ENCODE measurements around the gene SPAG16. TPM values are rescaled to one million over a fixed set of nuclear protein-coding genes. Genes with fewer than 3 reads are reported as not detected.

Gene SPAG16
- total RNA-seq, 2 donors from 2014 or later = 5.3 to 6.6 TPM

DNA sequence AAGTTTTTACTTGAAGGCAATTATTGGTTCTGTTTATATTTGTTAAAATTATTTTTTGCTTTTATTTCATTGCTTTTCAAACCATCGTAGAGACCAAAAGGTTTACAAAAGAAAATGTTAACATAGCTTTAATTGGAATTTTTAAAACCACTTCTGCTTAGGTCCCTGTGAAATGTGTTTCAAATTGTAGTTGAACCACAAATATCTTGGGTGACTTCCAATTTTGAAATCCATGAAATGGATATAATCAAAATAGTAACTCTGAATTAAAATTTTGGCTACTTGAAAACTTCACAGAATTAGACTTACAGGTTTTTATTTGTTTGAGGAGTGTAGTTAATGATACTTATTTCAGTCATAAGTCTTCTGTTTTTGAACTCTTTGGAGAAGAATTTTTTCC, 3.1 kb upstream of the SPAG16 start:
- no peak for ATAC-seq
- Mint-ChIP-seq H3K4me1 (ENCODE audit: low read depth in 2 of 2) (peaks cover 12 to 15% of the 10 kb centered on the region in 2 donors), H3K36me3 (peaks cover 7% of the 10 kb centered on the region), H3K9me3 (peaks cover 3% of the 10 kb centered on the region), H3K4me3 (no peak overlapping the region), H3K27ac (no peak overlapping the region), H3K27me3 (peaks cover 8 to 12% of the 10 kb centered on the region in 2 donors)
- DNase-seq (ENCODE audit: low spot score) = no peak

DNA sequence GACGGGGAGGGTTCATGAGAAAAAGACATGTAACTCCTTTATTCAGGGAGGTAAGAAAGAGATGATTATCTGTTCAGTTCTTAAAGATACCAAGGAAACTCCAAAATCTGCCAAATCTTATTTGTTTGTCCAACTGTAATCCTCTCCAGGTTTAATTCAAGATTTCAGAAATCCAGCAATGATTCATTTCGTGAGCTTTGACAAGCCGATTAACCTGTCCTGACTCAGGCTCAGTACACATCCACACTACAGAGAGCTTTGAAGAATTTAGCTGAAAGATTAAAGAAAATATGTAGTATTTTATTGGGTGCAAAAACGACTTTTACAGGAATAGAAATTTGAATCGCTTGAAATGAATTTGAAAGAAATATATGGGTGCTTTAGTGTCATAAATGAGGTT, 1.1 kb downstream of the SPAG16 start:
- H3K9me3 Mint-ChIP-seq = no peaks in the 10 kb centered on the region
- H3K4me3 Mint-ChIP-seq = peak overlapping the region; percentile 91
- peak overlapping the region in 1 of 2 donors; percentile 25 for H3K27ac Mint-ChIP-seq
- ATAC-seq (no peak), DNase-seq (ENCODE audit: low spot score) (no peak)
- peaks cover 12 to 16% of the 10 kb centered on the region in 2 donors for H3K4me1 Mint-ChIP-seq (ENCODE audit: low read depth in 2 of 2)
- no peaks in the 10 kb centered on the region for H3K36me3 Mint-ChIP-seq
- H3K27me3 Mint-ChIP-seq = no peaks in the 10 kb centered on the region

- H3K36me3 Mint-ChIP-seq = no peaks in the 10 kb centered on the region
- H3K27me3 Mint-ChIP-seq = no peaks in the 10 kb centered on the region
- no peak for ATAC-seq
- H3K4me3 Mint-ChIP-seq = no peak overlapping the region
- peak overlapping the region in 1 of 2 donors; percentile 25 for H3K27ac Mint-ChIP-seq
- no peak for DNase-seq (ENCODE audit: low spot score)
- H3K9me3 Mint-ChIP-seq = no peaks in the 10 kb centered on the region
- H3K4me1 Mint-ChIP-seq (ENCODE audit: low read depth in 2 of 2) = peaks cover 12 to 16% of the 10 kb centered on the region in 2 donors
Observed at GRCh38 chr2:213286161-213286560, 1.9 kb downstream of the SPAG16 start.

- H3K36me3 Mint-ChIP-seq = no peaks in the 10 kb centered on the region
- no peak overlapping the region for H3K4me3 Mint-ChIP-seq
- DNase-seq (ENCODE audit: low spot score) (no peak), ATAC-seq (no peak)
- H3K27me3 Mint-ChIP-seq = no peaks in the 10 kb centered on the region
- H3K9me3 Mint-ChIP-seq = no peaks in the 10 kb centered on the region
- no peak overlapping the region for H3K27ac Mint-ChIP-seq
- peaks cover under 1 to 7% of the 10 kb centered on the region in 2 donors for H3K4me1 Mint-ChIP-seq (ENCODE audit: low read depth in 2 of 2)
Observed at GRCh38 chr2:213288913-213289700, 4.8 kb downstream of the SPAG16 start.

- no peaks in the 10 kb centered on the region for H3K9me3 Mint-ChIP-seq
- H3K4me3 Mint-ChIP-seq = no peak overlapping the region
- DNase-seq (ENCODE audit: low spot score) (no peak), ATAC-seq (no peak)
- peaks cover 0 to 2% of the 10 kb centered on the region in 2 donors for H3K4me1 Mint-ChIP-seq (ENCODE audit: low read depth in 2 of 2)
- no peaks in the 10 kb centered on the region for H3K36me3 Mint-ChIP-seq
- H3K27me3 Mint-ChIP-seq = no peaks in the 10 kb centered on the region
- no peak overlapping the region for H3K27ac Mint-ChIP-seq
Observed at GRCh38 chr2:213290501-213290900, 6.2 kb downstream of the SPAG16 start.

- Mint-ChIP-seq H3K9me3 (no peaks in the 10 kb centered on the region), H3K27ac (no peak overlapping the region), H3K27me3 (no peaks in the 10 kb centered on the region), H3K4me3 (no peak overlapping the region), H3K4me1 (ENCODE audit: low read depth in 2 of 2) (no peaks in the 10 kb centered on the region), H3K36me3 (no peaks in the 10 kb centered on the region)
- ATAC-seq (no peak), DNase-seq (ENCODE audit: low spot score) (no peak)
Observed at GRCh38 chr2:213296270-213296669, 12.0 kb downstream of the SPAG16 start.

DNA sequence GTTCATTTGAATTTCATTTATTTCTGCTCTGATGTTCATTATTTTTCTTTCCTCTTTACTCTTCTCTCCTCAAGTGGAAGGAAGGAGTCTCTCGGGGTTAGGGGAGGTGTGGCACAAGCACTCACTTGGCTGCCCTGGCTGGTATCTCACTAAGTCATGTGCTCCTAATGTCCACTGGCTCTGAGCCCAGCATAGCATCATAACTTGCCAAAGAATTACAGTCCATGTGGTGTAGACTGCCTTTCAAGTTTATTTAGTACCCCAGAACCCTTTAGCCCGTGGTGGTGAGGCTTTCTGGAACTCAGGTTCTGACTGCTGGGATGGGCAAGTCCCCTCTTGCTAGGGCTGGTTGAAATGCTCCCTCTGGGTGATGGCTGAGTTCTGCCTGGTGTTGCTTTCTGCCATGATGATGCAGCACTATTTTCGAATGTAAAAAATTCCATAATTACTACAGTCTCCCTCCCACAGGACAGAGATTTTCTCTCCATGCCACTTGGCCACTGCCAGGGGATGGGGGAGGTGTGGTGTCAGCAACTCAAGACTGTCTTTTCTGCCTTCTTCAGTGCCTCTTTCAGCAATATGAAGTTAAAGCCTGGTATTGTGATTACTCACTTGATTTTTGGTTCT, 22.2 kb downstream of the SPAG16 start:
- H3K9me3 Mint-ChIP-seq = peaks cover 4% of the 10 kb centered on the region
- H3K4me3 Mint-ChIP-seq = no peak overlapping the region
- H3K36me3 Mint-ChIP-seq = peaks cover 38% of the 10 kb centered on the region
- no peaks in the 10 kb centered on the region for H3K27me3 Mint-ChIP-seq
- no peak for ATAC-seq
- no peak for DNase-seq (ENCODE audit: low spot score)
- H3K4me1 Mint-ChIP-seq (ENCODE audit: low read depth in 2 of 2) = no peaks in the 10 kb centered on the region
- no peak overlapping the region for H3K27ac Mint-ChIP-seq

DNA sequence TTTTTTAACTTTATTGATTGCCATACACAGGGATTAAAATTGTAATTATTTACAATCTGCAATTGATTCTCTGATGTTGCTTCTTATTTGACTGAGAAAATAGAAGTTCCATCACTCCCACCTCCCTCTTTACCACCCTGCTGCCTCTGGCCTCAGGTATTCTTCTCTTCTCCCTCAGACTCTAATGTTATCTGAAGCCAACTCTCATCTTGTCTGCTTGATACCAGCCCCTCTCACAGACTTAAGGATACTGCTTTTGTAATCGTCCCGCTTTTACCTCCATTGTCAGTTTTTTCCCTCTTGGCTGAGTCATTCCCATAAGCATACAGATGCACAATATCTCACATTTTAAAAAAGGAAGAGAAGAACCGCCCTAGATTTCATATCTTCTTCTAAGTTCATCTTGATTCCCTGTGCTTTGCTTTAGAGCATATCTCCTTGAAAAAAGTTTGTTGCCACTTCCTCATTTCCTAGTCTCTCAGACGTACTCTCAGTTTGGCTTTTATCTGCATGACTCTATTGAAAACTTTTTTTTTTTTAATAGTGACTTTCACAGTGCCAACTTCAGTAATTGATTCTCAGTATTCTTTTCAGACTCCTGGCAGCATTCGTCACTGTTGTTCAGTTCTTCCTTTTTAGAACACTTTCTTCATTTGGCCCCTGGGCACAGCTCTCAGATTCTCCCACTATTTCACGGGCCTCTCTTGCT, 31.1 kb downstream of the SPAG16 start:
- no peak for DNase-seq (ENCODE audit: low spot score)
- no peak overlapping the region for H3K27ac Mint-ChIP-seq

DNA sequence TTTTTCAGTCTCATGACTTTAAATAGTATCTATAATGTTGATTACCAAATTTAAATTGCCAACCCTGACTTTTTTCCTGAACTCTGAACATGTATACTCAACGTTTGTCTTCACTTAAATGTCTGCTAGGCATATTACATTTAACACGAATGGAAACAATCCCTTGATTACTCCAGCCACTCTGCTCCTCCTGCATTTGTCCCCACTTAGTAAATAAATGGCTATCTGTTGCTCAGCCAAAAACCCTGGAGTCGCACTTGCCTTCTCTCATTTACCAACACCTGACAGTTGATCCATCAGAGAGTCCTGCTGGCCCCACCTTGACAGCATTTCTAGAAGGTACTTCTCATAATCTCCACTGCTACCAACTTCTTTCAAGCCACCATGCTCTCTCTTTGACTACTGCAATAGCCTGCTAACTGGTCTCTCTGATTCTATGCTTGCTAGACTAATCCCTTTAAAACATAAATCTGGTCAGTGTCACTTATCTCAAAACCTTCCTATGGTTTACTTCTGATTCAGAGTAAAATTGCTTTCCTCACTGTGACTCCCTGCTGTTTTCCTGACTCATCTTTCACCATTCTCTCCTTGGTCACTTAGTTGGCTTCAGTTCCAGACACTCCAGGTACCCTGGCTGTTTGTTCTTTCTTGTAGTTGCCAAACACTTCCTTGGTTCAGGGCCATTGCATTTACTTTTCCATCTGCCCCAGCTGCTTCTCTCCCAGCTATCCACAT, 31.9 kb downstream of the SPAG16 start:
- Mint-ChIP-seq H3K9me3 (no peaks in the 10 kb centered on the region), H3K4me1 (ENCODE audit: low read depth in 2 of 2) (no peaks in the 10 kb centered on the region), H3K27me3 (no peaks in the 10 kb centered on the region), H3K27ac (no peak overlapping the region), H3K36me3 (peaks cover 16% of the 10 kb centered on the region), H3K4me3 (no peak overlapping the region)
- DNase-seq (ENCODE audit: low spot score) (no peak), ATAC-seq (no peak)

More for the DNA sequence above, 31.1 kb downstream of the SPAG16 start:
- no peak for ATAC-seq
- Mint-ChIP-seq H3K4me3 (no peak overlapping the region), H3K36me3 (peaks cover 16% of the 10 kb centered on the region), H3K27me3 (no peaks in the 10 kb centered on the region), H3K4me1 (ENCODE audit: low read depth in 2 of 2) (no peaks in the 10 kb centered on the region), H3K9me3 (no peaks in the 10 kb centered on the region)

- Mint-ChIP-seq H3K27me3 (no peaks in the 10 kb centered on the region), H3K4me3 (no peak overlapping the region), H3K4me1 (ENCODE audit: low read depth in 2 of 2) (no peaks in the 10 kb centered on the region), H3K9me3 (no peaks in the 10 kb centered on the region), H3K27ac (no peak overlapping the region), H3K36me3 (peaks cover 16% of the 10 kb centered on the region)
- no peak for DNase-seq (ENCODE audit: low spot score)
- no peak for ATAC-seq
Observed at GRCh38 chr2:213317929-213318328, 33.7 kb downstream of the SPAG16 start.

GRCh38 chr2:213320604-213321003, 36.3 kb downstream of the SPAG16 start:
- Mint-ChIP-seq H3K27me3 (no peaks in the 10 kb centered on the region), H3K4me3 (no peak overlapping the region), H3K4me1 (ENCODE audit: low read depth in 2 of 2) (no peaks in the 10 kb centered on the region), H3K27ac (no peak overlapping the region), H3K9me3 (no peaks in the 10 kb centered on the region), H3K36me3 (peaks cover 21% of the 10 kb centered on the region)
- DNase-seq (ENCODE audit: low spot score) = no peak
- no peak for ATAC-seq

- no peaks in the 10 kb centered on the region for H3K27me3 Mint-ChIP-seq
- peaks cover 45% of the 10 kb centered on the region for H3K9me3 Mint-ChIP-seq
- no peak overlapping the region for H3K4me3 Mint-ChIP-seq
- ATAC-seq (no peak), DNase-seq (ENCODE audit: low spot score) (no peak)
- peaks cover 31% of the 10 kb centered on the region for H3K36me3 Mint-ChIP-seq
- no peak overlapping the region for H3K27ac Mint-ChIP-seq
- no peaks in the 10 kb centered on the region for H3K4me1 Mint-ChIP-seq (ENCODE audit: low read depth in 2 of 2)
Observed at GRCh38 chr2:213336253-213336770, 52.0 kb downstream of the SPAG16 start.

GRCh38 chr2:213353419-213353818, 69.2 kb downstream of the SPAG16 start:
- DNase-seq (ENCODE audit: low spot score) (no peak), ATAC-seq (no peak)
- Mint-ChIP-seq H3K36me3 (peaks cover 7% of the 10 kb centered on the region), H3K9me3 (peaks cover 10% of the 10 kb centered on the region), H3K4me1 (ENCODE audit: low read depth in 2 of 2) (no peaks in the 10 kb centered on the region), H3K27ac (no peak overlapping the region), H3K27me3 (no peaks in the 10 kb centered on the region), H3K4me3 (no peak overlapping the region)
